Smooth muscle cell (in vitro differentiated cells): ENCODE measurements around the gene RTL10. TPM values are rescaled to one million over a fixed set of nuclear protein-coding genes. Genes with fewer than 3 reads are reported as not detected.

Experiments
- DNase-seq: peaks from one replicate; lab custom pipeline; 2025; ENCODE audit not compliant: unreplicated experiment; lab: John Stamatoyannopoulos, UW
- H2AFZ ChIP-seq: fragments of 200-600 bp; sonication (generic); 2 replicates; pipeline ENCODE4 v1.6.0; 2016; ENCODE audit warnings: antibody characterized with exemption, low read depth, mild to moderate bottlenecking
- H3F3A ChIP-seq: fragments of 200-600 bp; sonication (generic); 2 replicates; pipeline ENCODE4 v1.6.0; 2017; ENCODE audit warnings: antibody characterized with exemption, low read depth
- H3K27ac ChIP-seq: fragments of 200-600 bp; sonication (generic); 2 replicates; pipeline ENCODE4 v1.5.1; 2016; ENCODE audit warnings: low read depth, mild to moderate bottlenecking
- H3K27me3 ChIP-seq: fragments of 200-600 bp; sonication (generic); 2 replicates; pipeline ENCODE4 v1.6.1; 2016; ENCODE audit warnings: low read depth, mild to moderate bottlenecking
- H3K36me3 ChIP-seq: fragments of 200-600 bp; sonication (generic); 2 replicates; pipeline ENCODE4 v1.5.1; 2016; ENCODE audit warnings: low read depth
- H3K4me1 ChIP-seq: fragments of 200-600 bp; sonication (generic); 2 replicates; pipeline ENCODE4 v1.5.1; 2016; ENCODE audit warnings: low read depth
- H3K4me2 ChIP-seq: fragments of 200-600 bp; sonication (generic); 2 replicates; pipeline ENCODE4 v1.6.0; 2016; ENCODE audit warnings: mild to moderate bottlenecking
- H3K4me3 ChIP-seq: fragments of 200-600 bp; sonication (generic); 2 replicates; pipeline ENCODE4 v1.5.1; 2016; ENCODE audit warnings: mild to moderate bottlenecking
- H3K79me2 ChIP-seq: fragments of 200-600 bp; sonication (generic); 2 replicates; pipeline ENCODE4 v1.6.0; 2016; ENCODE audit warnings: low read depth, mild to moderate bottlenecking
- H3K9ac ChIP-seq: fragments of 200-600 bp; sonication (generic); 2 replicates; pipeline ENCODE4 v1.6.0; 2016; ENCODE audit warnings: low read depth
- H3K9me3 ChIP-seq: fragments of 200-600 bp; sonication (generic); replicated peaks from 2 replicates; pipeline ENCODE4 v1.5.1; 2016; ENCODE audit warnings: low read depth
- H4K20me1 ChIP-seq: fragments of 200-600 bp; sonication (generic); 2 replicates; pipeline ENCODE4 v1.6.0; 2016; ENCODE audit warnings: low read depth
- CTCF ChIP-seq: fragments of 200-600 bp; sonication (generic); IDR thresholded peaks from 2 replicates; pipeline ENCODE4 v1.5.1; 2017; ENCODE audit warnings: borderline replicate concordance, mild to moderate bottlenecking, antibody characterized with exemption; ENCODE audit not compliant: insufficient read depth, poor library complexity, severe bottlenecking
- WGBS: methylation state at CpG from one replicate; pipeline ENCODE4 v1.1.7; 2016; ENCODE audit warnings: low lambda C conversion rate; 5-methylcytosine and 5-hydroxymethylcytosine counted together
- polyA plus RNA-seq: library from polyadenylated mRNA; unstranded; fragments of >200 nt; fragmentation: Nextera tagmentation; extraction: Ambion mirVana; gene quantifications from 2 replicates; pipeline ENCODE4 v1.2.1, GENCODE V29; 2016
- total RNA-seq: library from RNA; depleted of rRNA; stranded (reverse); fragments of >200 nt; gene quantifications from 2 replicates; pipeline ENCODE4 v1.2.3, GENCODE V29; 2014

RTL10 gene
- total and polyA plus RNA-seq, 2 experiments from 2014 or later, result 3.8 to 7.5 TPM

GRCh38 chr22:19827341-19828034 lies 27.2 kb downstream of the RTL10 start:
- no peak for TF ChIP-seq CTCF
- H3K36me3 ChIP-seq, result no peaks in the 10 kb centered on the region
- no peak for DNase-seq
- H3K79me2 ChIP-seq, result no peaks in the 10 kb centered on the region
- 92% methylated on average over 10 of the region's 10 CpGs for WGBS
- no peak overlapping the region for H3K4me2 ChIP-seq
- no peaks in the 10 kb centered on the region for H3K4me1 ChIP-seq
- H3K9ac ChIP-seq, result no peak overlapping the region
- H3K27me3 ChIP-seq, result no peaks in the 10 kb centered on the region
- peaks cover 21% of the 10 kb centered on the region for H4K20me1 ChIP-seq
- no peak overlapping the region for H2AFZ ChIP-seq
- no peaks in the 10 kb centered on the region for H3F3A ChIP-seq
- H3K27ac ChIP-seq, result no peak overlapping the region
- H3K4me3 ChIP-seq, result no peak overlapping the region
- H3K9me3 ChIP-seq, result no peaks in the 10 kb centered on the region

GRCh38 chr22:19826619-19826950 lies 28.1 kb downstream of the RTL10 start:
- no peak for TF ChIP-seq CTCF
- H3K79me2 ChIP-seq, result no peaks in the 10 kb centered on the region
- no peak for DNase-seq
- H3K9ac ChIP-seq, result no peak overlapping the region
- H3K9me3 ChIP-seq, result no peaks in the 10 kb centered on the region
- H3K27me3 ChIP-seq, result no peaks in the 10 kb centered on the region
- H3K27ac ChIP-seq, result no peak overlapping the region
- H3K4me2 ChIP-seq, result no peak overlapping the region
- no peak overlapping the region for H2AFZ ChIP-seq
- 98% methylated on average over 2 of the region's 2 CpGs for WGBS
- no peaks in the 10 kb centered on the region for H3F3A ChIP-seq
- H3K4me3 ChIP-seq, result no peak overlapping the region
- no peaks in the 10 kb centered on the region for H3K36me3 ChIP-seq
- peaks cover 26% of the 10 kb centered on the region for H4K20me1 ChIP-seq
- H3K4me1 ChIP-seq, result no peaks in the 10 kb centered on the region

- Histone ChIP-seq H3F3A (no peaks in the 10 kb centered on the region), H3K9me3 (no peaks in the 10 kb centered on the region), H2AFZ (no peak overlapping the region), H3K79me2 (no peaks in the 10 kb centered on the region), H3K36me3 (no peaks in the 10 kb centered on the region), H4K20me1 (peaks cover 26% of the 10 kb centered on the region), H3K4me3 (no peak overlapping the region), H3K9ac (no peak overlapping the region), H3K4me2 (no peak overlapping the region), H3K27ac (no peak overlapping the region), H3K4me1 (no peaks in the 10 kb centered on the region), H3K27me3 (no peaks in the 10 kb centered on the region)
- 93% methylated on average over 7 of the region's 7 CpGs for WGBS
- no peak for TF ChIP-seq CTCF
- DNase-seq, result no peak
These were observed 28.6 kb downstream of the RTL10 start for GRCh38 chr22:19825904-19826618.

- H3K27me3 ChIP-seq, result no peaks in the 10 kb centered on the region
- 93% methylated on average over 8 of the region's 8 CpGs for WGBS
- no peak overlapping the region for H3K4me3 ChIP-seq
These were observed 29.7 kb downstream of the RTL10 start for GRCh38 chr22:19824926-19825339.

More at GRCh38 chr22:19824926-19825339, 29.7 kb downstream of the RTL10 start:
- Histone ChIP-seq H3K36me3 (no peaks in the 10 kb centered on the region), H3K27ac (no peak overlapping the region), H4K20me1 (peaks cover 22% of the 10 kb centered on the region), H3K4me1 (no peaks in the 10 kb centered on the region), H3K9ac (no peak overlapping the region), H3K79me2 (no peaks in the 10 kb centered on the region), H3K4me2 (no peak overlapping the region), H3K9me3 (no peaks in the 10 kb centered on the region), H3F3A (no peaks in the 10 kb centered on the region), H2AFZ (no peak overlapping the region)
- no peak for DNase-seq
- TF ChIP-seq CTCF, result no peak
